Measurements from ENCODE around the gene CDCA4.
A peak's percentile ranks its signal among the peaks of the same experiment; 100 is the strongest.

CDCA4 gene

GRCh38 chr14:105059035-105059924, 38.4 kb upstream of the CDCA4 start:
- DNase-seq, result no peak

DNA sequence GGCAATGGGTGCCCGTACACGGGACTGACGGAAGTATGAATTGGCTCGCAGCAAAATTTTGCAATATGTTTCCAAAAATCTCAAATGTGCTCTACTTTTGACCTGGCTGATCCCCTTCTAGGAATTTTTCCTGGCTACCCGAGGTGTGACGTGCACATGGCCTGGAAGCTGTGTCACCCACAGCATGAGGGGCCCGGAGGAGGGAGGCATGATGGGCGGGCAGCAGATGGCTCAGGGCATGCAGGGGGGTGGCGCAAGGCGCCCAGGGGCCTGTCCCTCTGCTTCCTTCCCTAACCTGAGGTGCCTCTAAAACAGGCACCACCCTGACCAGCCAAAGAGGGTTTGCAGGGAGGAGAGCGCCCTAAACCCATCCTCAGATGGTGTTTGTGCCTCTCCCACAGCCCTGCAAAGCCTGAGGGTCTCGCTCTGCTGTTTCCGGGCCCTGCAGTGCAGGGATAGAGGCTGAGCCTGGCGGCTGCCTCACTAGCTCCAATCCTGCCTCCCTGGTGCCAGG, 37.7 kb upstream of the CDCA4 start:
- no peak for DNase-seq

GRCh38 chr14:105056303-105056831, 35.5 kb upstream of the CDCA4 start:
- no peak for DNase-seq

GRCh38 chr14:105055736-105056302, 34.9 kb upstream of the CDCA4 start:
- DNase-seq, result no peak

DNA sequence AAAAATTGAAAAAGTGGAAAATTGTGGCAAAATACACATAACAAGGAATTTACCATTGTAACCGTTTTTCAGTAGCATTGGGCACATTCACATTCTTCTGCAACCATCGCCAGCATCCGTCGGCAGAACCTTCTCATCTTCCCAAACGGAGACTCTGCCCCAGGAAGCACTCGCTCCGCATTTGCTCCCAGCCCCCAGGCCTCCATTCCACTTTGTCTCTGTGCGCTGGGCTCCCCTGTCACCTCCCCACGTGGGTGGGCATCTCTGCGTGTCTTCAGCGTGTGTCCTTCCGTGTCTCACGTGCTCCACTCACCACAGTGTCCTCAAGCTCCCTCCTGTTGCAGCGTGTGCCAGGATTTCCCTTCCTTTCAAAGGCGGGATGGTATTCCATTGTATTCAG, 34.5 kb upstream of the CDCA4 start:
- DNase-seq, result no peak

GRCh38 chr14:105053996-105054395, 33.1 kb upstream of the CDCA4 start:
- DNase-seq, result no peak

DNA sequence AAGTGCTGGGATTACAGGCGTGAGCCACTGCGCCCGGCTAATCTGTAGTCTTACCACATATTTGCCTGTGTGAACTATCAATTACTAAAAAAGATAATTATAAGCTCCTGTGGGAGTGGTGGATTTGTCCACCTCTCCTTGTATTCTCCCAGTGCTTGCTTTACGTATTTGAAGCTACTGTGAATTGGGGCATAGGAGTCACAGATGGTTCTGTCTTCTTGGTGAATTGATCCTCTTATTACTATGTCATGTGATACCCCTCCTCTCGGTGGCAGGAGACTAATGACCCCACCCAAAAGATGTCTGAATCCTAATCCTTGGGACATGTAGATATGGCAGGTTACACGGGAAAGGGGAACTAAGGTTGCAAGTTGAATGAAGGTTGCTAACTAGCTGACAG, 32.5 kb upstream of the CDCA4 start:
- DNase-seq, result no peak

DNA sequence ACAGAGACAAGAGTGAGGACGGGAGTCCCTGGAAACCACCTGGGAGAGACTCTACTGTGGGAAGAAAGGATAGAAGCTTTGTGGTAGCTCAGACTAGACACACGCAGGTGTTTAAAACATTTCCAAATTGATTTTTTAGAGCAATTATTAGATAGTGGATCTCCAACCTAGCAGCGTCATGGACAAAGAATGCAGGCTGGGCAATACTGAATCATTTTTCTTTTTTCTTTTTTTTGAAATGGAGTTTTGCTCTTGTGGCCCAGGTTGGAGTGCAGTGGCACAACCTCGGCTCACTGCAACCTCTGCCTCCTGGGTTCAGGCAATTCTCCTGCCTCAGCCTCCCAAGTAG, 31.2 kb upstream of the CDCA4 start:
- DNase-seq, result no peak

- DNase-seq, result no peak
These were observed 30.6 kb upstream of the CDCA4 start for GRCh38 chr14:105051182-105052109.

DNA sequence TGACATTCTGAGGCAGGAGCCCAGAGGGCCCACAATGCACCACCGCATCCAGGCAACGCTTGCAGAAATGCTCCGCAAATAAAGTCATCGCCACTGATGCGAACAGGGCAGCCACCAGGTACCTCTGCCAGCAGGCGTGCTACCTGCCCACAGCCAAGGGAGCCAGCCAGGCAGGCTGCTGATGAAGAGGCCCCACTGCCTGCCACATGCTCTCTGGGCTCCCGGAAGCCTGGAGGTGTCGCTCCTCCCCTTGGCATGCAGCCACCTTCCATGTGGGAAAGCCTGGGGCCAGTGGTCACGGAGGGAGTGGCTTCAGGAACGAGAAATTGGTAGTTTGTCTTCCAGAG, 29.6 kb upstream of the CDCA4 start:
- DNase-seq, result no peak

- DNase-seq, result no peak
These were observed 29.1 kb upstream of the CDCA4 start for GRCh38 chr14:105049753-105050550.

GRCh38 chr14:105047283-105048016, 26.6 kb upstream of the CDCA4 start:
- no peak for DNase-seq

GRCh38 chr14:105046891-105047282, 26.0 kb upstream of the CDCA4 start:
- DNase-seq, result no peak

DNA sequence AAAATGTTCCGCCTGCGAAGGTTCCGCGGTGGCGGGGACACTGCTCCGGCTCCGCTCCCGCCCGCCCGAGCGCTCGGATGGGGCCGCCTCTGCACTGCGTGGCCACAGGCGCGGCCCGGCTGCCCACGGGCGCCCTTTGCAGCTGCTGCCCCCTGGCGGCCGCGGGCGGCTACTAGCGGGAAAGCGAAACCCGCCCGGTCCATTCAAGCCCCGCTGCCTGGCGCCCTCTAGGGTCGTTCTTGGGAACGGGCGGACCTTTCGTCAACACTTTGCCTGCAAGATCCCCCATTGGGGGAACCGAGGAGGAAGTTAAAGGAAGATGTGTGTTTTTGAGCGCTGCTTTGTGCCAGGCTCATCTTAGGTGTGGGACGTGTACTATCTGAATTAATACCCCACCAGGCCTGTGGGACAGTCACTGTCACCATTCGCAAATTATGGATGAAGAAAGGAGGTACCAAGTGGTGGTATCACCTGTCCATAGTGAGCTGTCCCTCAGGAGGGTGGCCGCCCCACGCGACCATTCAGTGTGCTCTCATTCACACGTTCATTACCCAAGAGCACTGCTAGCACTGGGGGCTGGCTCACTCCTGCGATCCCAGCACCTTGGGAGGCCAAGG, 24.9 kb upstream of the CDCA4 start:
- DNase-seq, result peak in 50 of 58 donors; percentile 20 to 82 (median 55)

GRCh38 chr14:105043641-105044040, 22.8 kb upstream of the CDCA4 start:
- no peak for DNase-seq

- no peak for DNase-seq
These were observed 21.9 kb upstream of the CDCA4 start for GRCh38 chr14:105042813-105043212.

DNA sequence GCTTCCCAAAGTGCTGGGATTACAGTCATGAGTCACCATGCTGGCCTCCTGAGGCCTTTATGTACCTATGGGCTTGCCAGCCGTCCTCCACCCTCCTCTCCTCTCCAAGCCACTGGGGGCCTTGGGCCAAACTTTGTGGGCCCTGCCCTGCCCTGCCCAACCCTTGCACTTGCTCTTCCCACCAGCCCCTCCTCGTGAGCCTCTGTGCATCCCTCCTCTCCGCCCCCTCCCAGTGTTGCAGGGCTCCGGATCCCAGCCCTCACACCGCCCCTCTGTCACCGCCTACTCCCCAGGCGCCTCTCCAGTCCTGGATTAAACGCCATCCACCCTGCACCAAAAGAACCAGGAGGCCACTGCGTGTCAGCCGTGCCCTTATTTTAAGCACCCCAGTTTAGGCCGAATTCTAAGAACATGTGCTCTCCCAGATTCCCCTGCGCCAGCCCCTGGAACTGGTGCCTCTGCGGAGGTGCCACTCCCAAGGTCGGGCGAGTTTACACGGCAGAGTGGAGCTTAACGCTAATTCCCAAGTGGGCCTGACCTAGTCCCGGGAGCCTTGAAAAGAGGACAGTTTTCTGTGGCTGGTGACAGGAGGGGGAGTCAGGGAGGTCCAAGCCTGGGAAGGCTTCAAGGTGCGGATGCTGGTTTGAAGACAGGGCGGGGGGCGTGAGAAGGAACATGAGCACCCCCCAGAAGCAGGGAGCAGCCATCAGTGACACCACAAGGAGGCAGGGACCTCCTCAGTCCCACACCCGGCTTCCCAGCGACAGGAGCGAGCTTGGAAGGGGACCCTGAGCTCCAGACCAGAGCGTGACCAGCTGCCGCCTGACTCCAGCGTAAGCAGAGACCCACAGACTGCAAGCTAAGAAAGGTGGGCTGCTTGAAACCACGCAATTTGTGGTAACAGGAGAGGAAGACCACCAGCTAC, 21.2 kb upstream of the CDCA4 start:
- no peak for DNase-seq

DNA sequence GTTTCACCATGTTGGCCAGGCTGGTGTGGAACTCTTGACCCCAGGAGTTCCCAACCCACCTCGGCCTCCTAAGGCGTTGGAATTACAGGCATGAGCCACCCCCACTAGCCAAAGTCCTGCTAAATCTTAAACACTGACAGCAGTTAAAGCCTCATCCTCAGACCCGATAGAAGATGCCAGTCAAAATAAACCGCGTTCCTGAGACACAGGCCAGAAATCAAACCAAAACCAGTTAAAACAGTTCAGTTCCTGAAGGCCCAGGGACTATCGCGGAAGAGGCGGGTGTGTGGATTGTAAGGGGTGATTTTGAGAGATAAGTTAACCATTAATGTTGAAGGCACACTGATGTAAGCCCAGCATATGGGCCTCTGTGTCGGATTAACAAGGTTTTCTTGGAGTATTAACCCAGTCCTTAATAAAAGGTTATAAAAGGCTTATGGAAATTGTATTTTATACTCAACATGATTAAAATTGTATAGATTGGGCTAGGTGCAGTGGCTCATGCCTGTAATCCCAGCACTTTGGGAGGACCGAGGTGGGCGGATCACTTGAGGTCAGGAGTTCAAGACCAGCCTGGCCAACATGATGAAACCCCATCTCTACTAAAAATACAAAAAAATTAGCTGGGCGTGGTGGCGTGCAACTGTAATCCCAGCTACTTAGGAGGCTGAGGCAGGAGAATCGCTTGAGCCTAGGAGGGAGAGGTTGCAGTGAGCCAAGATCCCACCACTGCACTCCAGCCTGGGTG, 18.7 kb upstream of the CDCA4 start:
- DNase-seq, result no peak

Data from anterior cingulate cortex (tissue), 58 donors.